Mononuclear cell (primary cell): ENCODE measurements around the gene AASDHPPT. TPM values are rescaled to one million over a fixed set of nuclear protein-coding genes. Genes with fewer than 3 reads are reported as not detected.

Experiments used
- H3K27me3 ChIP-seq: 2 replicates; pipeline ENCODE4 v1.6.0; 2011; ENCODE audit warnings: low read length, control low read depth; ENCODE audit not compliant: insufficient read depth
- H3K4me1 ChIP-seq: 2 replicates; pipeline ENCODE4 v1.5.1; 2011; ENCODE audit warnings: mild to moderate bottlenecking, low read length, control low read depth; ENCODE audit not compliant: insufficient read depth
- H3K4me3 ChIP-seq: 2 replicates; pipeline ENCODE4 v1.5.1; 2011; ENCODE audit warnings: mild to moderate bottlenecking, low read length, moderate library complexity
- H3K9me3 ChIP-seq: 2 replicates; pipeline ENCODE4 v1.5.1; 2011; ENCODE audit warnings: low read depth, mild to moderate bottlenecking, control low read depth, low read length
- total RNA-seq: library from RNA; depleted of rRNA; stranded (reverse); fragments of >200 nt; gene quantifications from one replicate; pipeline ENCODE4 v1.2.3, GENCODE V29; 2012

Gene AASDHPPT
- total RNA-seq, 1 donor: 25.6 TPM

DNA sequence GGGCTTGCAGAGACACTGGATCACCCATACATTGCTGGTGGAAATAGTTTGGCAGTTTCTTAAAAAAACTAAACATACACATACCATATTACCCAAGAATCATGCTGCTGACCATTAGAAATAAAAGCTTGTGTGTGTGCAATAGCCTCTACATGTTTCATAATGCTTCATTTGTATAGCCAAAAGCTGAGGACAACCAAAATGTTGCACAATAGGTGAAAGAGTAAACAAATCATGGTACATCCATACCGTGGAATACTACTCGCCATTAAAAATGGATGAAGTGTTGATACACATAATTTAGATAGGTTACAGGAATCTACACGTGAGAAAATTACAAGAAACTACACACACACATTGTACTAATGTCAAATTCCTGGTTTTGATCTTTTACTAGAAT, 6.9 kb upstream of the AASDHPPT start:
- H3K4me1 ChIP-seq: no peaks in the 10 kb centered on the region
- no peak overlapping the region for H3K4me3 ChIP-seq
- H3K27me3 ChIP-seq: no peaks in the 10 kb centered on the region
- no peaks in the 10 kb centered on the region for H3K9me3 ChIP-seq

DNA sequence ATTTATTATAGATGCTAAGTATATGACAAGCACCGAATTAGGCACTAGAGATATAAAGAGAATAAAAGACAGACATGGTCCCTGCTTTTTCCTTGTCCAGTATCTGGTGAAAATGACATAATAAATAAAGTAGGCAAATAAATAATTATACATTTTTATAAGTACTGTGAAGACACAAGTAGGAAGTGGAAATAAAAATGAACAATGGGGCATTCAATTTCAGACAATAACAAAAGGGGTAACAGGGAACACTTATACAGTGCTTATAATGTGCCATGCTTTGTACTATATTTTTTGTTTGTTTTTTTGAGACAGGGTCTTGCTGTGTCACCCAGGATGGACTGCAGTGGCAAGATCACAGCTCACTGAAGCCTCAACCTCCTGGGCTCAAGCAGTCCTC, 4.7 kb upstream of the AASDHPPT start:
- Histone ChIP-seq H3K27me3 (no peaks in the 10 kb centered on the region), H3K4me1 (peaks cover 6% of the 10 kb centered on the region), H3K9me3 (no peaks in the 10 kb centered on the region), H3K4me3 (no peak overlapping the region)

DNA sequence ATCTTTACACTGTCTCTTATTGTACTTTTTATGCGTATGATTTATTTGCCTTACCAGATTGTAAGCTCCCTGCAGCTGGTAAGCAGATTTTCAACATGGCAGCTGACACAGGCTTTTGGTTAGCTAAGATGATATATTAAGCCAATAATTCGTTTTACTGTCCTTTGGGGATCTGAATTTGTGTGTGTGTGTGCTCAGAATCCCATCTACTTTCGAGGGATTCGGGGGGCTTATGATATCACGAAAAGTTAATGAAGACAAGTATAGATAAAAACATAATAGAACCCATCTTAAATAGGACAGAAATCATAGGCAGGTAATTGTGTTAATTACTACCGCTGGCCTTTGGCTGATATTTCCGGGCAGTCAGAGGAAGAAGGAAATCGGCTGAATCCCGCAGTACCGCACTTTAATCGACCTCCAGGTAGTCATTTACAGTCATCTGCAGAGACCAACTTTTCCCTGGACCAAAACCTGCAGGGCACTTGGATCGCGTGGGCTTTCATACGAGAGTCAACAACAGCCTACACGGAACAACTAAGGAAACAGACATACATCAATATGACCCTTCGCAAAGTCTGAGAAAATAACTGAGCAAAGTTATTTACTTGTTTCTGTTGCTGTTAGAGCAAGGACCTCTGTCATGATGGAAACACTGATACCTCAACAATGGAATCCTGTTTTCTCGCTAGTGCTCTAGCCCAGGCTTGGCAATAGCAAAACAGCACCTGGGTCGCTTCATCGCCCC, 1.1 kb upstream of the AASDHPPT start:
- Histone ChIP-seq H3K4me1 (peaks cover 22% of the 10 kb centered on the region), H3K9me3 (no peaks in the 10 kb centered on the region), H3K4me3 (peak overlapping the region; percentile 92), H3K27me3 (no peaks in the 10 kb centered on the region)

DNA sequence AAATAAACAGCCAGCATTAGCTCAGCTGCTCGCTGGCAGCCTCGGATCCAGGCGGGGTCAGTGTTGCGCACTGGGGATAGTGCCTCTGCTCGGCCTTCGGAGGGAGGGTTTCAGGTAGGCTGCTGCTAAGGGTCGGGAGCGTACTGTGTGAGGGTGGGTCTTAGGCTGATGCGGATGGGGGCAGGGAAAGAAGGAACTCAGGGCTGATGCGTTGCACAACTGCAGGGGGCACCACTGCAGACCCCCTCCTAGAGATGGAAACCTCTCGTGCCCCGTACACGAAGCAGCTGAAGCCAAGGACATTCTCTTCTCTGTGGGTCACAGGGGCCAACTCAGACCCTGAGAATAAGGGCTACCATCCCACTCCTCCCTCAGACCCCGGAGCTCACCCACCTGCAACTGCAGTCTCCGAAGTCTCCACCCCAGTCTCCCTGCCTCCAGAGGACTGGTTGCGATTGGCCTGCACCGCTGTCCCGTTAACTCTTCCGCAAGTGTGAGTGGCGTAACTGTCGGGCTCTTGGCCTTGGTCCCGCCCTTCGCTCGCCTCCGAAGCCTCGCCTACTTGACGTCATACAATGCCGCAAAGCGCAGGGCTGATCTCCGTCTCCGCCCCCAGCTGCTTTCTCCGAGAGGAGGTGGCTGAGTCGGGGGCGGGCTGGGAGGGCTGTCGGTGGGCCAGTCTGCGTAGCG, 398 bp upstream of the AASDHPPT start, which contains the start of gene KBTBD3:
Gene KBTBD3, minus strand, starts transcription at position 429 of the 690 bp plus-strand sequence. CDS start 18,250 bp downstream, outside the sequence.
- Histone ChIP-seq H3K27me3 (no peaks in the 10 kb centered on the region), H3K4me3 (peak within 1 kb of the TSS; percentile 92), H3K4me1 (peaks cover 22% of the 10 kb centered on the region), H3K9me3 (no peaks in the 10 kb centered on the region)

DNA sequence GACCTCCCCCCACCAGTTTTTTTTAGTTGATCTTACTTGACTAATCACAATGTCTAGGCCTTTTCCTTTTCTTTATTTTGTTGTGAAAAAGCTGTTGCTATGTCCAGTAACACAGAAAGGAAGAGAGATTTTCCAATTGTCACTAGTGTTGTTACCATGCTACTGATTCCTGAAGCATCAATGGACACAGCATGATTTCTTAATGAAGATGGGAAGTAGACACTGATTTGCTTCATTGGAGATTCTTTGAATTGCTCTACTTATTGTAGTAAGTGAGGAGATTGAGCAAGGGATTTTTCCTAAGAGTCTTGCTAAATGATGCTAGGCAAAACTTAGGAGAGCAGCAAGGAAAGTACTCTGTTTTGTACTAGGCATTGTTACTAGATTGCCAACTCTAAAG, 4.6 kb downstream of the AASDHPPT start:
- H3K4me1 ChIP-seq: peaks cover 27% of the 10 kb centered on the region
- H3K4me3 ChIP-seq: no peak overlapping the region
- no peaks in the 10 kb centered on the region for H3K27me3 ChIP-seq
- H3K9me3 ChIP-seq: no peaks in the 10 kb centered on the region

DNA sequence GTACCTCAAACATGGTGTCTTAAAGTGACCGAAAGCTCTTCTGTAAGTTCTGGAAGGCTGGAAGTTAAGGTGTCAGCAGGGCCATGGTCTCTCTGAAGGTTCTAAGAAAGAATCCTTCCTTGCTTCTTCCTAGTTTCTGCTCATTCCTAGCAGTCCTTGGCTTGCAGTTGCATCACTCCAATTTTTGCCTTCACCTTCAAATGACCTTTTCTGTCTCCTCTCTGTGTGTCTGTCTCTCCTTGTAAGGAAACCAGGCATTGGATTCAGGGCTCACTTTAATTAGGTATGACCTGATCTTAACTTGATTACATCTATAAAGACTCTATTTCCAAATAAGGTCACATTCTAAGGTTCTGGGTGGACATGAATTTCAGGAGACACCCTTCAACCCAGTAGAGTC, 8.7 kb downstream of the AASDHPPT start:
- peaks cover 11% of the 10 kb centered on the region for H3K4me1 ChIP-seq
- H3K9me3 ChIP-seq: no peaks in the 10 kb centered on the region
- no peaks in the 10 kb centered on the region for H3K27me3 ChIP-seq
- no peak overlapping the region for H3K4me3 ChIP-seq

DNA sequence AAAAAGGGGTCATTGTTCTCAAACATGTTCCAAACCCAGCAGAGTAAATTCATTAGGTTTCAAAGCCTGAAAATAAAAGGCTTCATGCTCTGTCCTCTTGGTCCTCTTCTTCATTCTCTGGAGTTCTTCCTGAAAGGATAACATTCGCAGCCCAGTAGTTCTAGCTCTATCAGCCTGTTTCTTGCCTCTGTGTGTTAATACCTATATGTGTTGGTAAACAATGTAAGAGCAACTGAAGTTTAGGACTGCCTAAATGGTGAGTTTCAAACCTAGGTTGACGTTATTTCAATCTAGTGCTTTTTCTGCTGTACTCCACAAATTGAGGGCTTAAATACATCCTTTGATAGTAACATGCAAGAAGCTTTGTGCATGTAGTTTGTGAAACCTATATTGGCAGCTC, 9.4 kb downstream of the AASDHPPT start:
- Histone ChIP-seq H3K4me1 (peaks cover 11% of the 10 kb centered on the region), H3K4me3 (no peak overlapping the region)

DNA sequence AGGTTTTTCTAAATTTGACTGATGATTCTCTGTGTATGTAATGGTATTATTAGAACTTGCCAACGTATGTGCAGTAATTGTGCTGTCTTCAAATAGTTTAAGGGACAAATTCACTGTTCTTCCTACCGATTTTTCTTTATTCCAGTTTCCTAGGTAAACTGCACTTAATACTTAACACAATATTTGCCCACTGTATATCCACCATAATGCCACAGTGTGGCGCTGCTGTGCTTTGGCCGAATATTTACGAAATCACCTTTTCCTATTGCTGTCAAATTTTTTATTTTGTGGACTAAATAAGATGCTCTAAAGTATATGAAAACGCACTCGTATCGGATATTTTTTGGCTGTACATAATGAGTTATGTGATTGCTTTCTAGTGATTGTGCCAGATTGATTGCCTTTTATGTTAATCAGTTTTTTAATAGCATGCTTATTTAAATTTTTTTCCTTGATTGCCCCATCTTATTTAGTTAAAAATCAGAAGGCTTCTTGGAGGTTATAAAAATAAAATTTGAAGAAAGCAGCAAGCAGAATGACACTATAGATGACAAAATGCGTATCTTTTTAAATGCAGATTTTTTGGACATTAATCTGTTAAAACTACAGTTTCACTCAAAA, 10.5 kb downstream of the AASDHPPT start:
- H3K4me3 ChIP-seq: no peak overlapping the region

More for the DNA sequence above, 9.4 kb downstream of the AASDHPPT start:
- Histone ChIP-seq H3K27me3 (no peaks in the 10 kb centered on the region), H3K9me3 (no peaks in the 10 kb centered on the region)

DNA sequence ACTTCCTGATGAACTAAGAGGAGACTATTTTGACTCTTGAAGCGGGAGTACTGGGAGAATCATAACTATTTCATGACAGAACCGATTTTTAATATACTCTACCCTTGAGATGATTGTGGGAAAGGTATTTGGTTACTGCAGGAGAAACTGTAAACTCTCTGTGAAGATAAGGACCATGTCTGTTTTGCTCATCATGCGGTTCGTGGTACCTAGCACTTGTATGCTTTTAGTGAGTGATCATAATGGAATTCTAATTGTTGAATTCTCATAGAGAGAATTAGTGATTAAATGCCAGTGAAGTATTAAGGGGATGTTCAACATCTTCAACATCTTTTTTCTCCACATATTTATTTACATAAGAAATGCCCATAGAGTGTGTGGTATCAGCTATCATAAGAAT, 11.4 kb downstream of the AASDHPPT start:
- Histone ChIP-seq H3K9me3 (no peaks in the 10 kb centered on the region), H3K4me1 (peaks cover 7% of the 10 kb centered on the region), H3K4me3 (no peak overlapping the region), H3K27me3 (no peaks in the 10 kb centered on the region)

More for the DNA sequence above, 10.5 kb downstream of the AASDHPPT start:
- Histone ChIP-seq H3K4me1 (peaks cover 7% of the 10 kb centered on the region), H3K27me3 (no peaks in the 10 kb centered on the region), H3K9me3 (no peaks in the 10 kb centered on the region)

DNA sequence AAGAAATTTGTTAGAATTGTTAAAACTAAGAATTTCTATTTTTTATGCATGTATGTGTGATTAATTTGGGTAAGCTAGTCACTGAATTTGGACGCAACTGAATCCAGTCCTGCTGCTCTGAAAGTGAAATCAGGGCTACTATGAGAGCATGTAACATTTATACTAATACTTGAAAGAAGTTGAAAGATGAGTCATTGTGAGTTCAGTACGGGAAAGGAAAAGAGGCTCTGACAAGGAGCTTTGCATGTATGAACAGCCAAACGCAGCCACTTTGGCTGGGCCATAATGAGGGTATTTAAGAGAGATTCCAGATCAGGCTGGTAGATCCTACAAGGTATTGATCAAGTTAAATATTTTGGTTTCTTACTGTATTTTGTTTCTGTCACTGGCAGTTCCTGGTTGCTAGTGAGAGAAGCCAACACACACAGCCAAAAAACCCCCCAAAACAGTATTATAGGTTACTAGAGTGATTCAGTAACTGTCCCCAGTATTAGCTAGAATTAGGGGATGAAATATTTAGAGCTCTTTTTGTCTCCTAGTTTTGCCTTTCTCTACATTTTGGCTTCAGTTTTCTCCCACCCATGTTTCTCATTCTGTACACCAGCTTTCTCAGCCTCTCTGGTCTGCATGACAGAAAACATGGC, 14.1 kb downstream of the AASDHPPT start:
- no peak overlapping the region for H3K4me3 ChIP-seq
- H3K4me1 ChIP-seq: peaks cover under 1% of the 10 kb centered on the region
- H3K9me3 ChIP-seq: no peaks in the 10 kb centered on the region
- no peaks in the 10 kb centered on the region for H3K27me3 ChIP-seq

DNA sequence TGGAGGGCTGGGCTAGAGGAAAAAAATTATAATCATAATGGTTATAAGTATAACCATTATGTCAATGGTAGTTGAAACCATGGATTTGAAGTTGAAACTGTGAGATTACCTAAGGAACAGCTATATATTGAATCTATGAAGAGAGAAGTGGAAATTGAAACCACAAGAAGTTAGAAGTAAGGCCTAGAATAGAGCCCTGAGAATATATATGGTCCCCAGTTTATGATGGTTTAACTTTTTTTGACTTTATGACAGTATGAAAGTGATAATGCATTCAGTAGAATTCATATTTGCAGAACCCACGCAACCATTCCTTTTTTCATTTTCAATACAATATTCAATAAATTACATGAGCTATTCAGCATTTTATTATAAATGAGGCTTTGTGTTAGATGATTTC, 15.0 kb downstream of the AASDHPPT start:
- Histone ChIP-seq H3K4me3 (no peak overlapping the region), H3K9me3 (no peaks in the 10 kb centered on the region), H3K4me1 (no peaks in the 10 kb centered on the region), H3K27me3 (no peaks in the 10 kb centered on the region)

DNA sequence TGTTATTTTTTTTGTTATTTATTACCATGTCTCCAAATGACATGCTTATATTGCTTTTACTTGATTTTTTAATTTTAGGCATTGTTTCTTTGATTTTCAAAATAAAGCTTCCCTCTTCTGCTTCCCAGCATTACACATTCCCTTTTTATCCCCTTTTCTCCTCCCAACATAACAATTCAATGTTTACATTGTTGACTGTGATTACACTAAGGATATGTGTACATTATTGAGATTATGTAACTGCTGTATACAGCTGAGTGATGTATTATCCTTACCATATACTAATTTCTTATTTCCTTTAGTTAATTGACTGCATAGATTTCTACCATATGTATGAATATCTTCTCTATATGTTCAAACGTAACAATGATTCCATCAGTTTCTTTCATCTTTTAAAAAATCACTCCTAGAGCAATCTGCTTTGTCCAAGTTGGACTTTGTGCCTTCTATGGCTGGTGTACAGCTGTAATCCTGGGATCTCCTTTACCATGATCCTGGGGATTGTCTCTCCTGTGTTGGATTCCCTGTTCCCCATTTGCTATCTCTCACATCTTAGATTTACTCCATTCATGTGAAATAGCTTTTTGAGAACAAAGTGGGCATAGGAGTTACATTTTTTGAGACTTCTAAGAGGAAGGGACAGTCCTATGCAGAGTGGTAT, 21.6 kb downstream of the AASDHPPT start:
- H3K4me3 ChIP-seq: no peak overlapping the region
- no peaks in the 10 kb centered on the region for H3K4me1 ChIP-seq
- no peaks in the 10 kb centered on the region for H3K9me3 ChIP-seq
- H3K27me3 ChIP-seq: no peaks in the 10 kb centered on the region

DNA sequence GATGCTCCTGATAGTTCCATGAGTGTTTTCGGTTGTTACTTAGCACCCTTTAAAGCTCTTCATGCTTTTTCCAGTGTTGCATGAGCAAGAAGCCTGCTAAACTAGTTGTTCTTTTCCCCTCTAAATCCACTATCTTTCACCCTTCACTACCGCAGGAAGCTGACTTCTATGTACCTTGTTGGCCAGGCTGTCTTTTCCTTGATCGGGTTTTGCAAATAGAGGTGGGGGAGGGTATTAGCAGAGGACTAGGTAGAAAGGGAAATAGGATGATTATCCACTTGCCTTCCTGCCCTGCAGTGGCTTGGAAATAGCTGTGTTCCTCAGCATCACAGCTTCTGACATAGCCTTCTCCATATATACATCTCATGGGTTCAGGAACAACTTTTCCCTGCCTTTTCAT, 23.9 kb downstream of the AASDHPPT start:
- Histone ChIP-seq H3K27me3 (no peaks in the 10 kb centered on the region), H3K4me1 (no peaks in the 10 kb centered on the region), H3K9me3 (no peaks in the 10 kb centered on the region), H3K4me3 (no peak overlapping the region)

DNA sequence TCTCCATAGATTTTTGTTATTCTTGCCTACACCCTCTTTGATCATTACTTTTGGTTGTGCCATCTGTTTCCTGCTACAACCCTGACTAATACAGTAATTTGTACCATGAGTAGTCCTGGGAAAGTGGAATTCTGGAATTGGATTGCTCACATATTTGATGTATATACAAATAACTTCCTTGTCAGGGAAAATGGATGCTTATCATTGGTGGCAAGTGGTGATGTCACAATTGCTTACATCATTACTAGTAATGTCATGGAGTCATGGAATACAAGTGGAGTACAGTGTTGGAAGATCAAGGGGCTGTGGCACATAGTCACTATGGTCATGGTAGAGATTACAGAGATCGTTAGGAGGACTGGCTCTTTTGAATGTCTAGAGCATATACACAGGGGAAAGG, 24.4 kb downstream of the AASDHPPT start:
- Histone ChIP-seq H3K4me3 (no peak overlapping the region), H3K27me3 (no peaks in the 10 kb centered on the region), H3K9me3 (no peaks in the 10 kb centered on the region), H3K4me1 (no peaks in the 10 kb centered on the region)
